Dendritic cell treated with granulocyte-macrophage colony-stimulating factor and Interleukin-4, amounts not matched to agents 40 ng/mL and 50 ng/mL, for 4 days (primary cell): ENCODE data around the gene SPTBN4.
A peak's percentile ranks its signal among the peaks of the same experiment; 100 is the strongest.

ENCODE experiments used
- H3K27ac Mint-ChIP-seq: one replicate; pipeline ENCODE4 v1.8.0; 2022; ENCODE audit warnings: mild to moderate bottlenecking, mixed read lengths
- H3K27me3 Mint-ChIP-seq: one replicate; pipeline ENCODE4 v1.8.0; 2022; ENCODE audit warnings: mild to moderate bottlenecking, mixed read lengths
- H3K36me3 Mint-ChIP-seq: one replicate; pipeline ENCODE4 v1.8.0; 2022; ENCODE audit warnings: low read depth, mixed read lengths
- H3K4me1 Mint-ChIP-seq: one replicate; pipeline ENCODE4 v1.8.0; 2022; ENCODE audit warnings: low read depth, mixed read lengths
- H3K4me3 Mint-ChIP-seq: one replicate; pipeline ENCODE4 v1.8.0; 2022; ENCODE audit warnings: mild to moderate bottlenecking, moderate library complexity, mixed read lengths
- H3K9me3 Mint-ChIP-seq: one replicate; pipeline ENCODE4 v1.8.0; 2022; ENCODE audit warnings: mixed read lengths
- intact Hi-C: fragments of 100-400 bp; cut with micrococcal nuclease; formaldehyde crosslinking; loops from one replicate; pipeline ENCODE4 v1.15.0; 2022

Gene SPTBN4

DNA sequence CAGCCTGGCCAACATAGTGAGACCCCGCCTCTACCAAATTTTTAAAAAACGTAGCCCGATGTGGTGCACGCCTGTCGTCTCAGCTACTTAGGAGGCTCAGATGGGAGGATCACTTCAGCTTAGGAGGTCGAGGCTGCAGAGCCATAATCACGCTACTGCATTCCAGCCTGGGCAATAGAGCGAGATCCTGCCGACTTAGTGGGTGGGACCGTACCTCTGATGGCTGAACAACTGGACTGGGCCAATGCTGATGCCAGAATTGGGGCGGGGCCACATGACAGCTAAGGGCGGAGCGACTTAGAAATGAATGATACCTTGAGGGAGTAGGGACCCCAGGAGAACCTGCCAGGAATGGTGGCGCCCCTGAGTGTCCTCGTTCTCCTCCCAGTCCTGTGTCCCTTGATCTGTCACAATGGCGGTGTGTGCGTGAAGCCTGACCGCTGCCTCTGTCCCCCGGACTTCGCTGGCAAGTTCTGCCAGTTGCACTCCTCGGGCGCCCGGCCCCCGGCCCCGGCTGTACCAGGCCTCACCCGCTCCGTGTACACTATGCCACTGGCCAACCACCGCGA is 137.9 kb downstream of the SPTBN4 start:
- Mint-ChIP-seq H3K27ac (peak overlapping the region; percentile 74), H3K36me3 (peaks cover 4% of the 10 kb centered on the region), H3K4me1 (peaks cover 85% of the 10 kb centered on the region), H3K4me3 (peak overlapping the region; percentile 75), H3K9me3 (no peaks in the 10 kb centered on the region), H3K27me3 (peaks cover 89% of the 10 kb centered on the region)
- intact Hi-C loops: loop anchor here (1.0 to 5.0 kb wide), 3 partner anchors 9 to 142 kb away; no protein-coding TSS in a partner anchor

- Mint-ChIP-seq H3K4me3 (peak overlapping the region; percentile 75), H3K36me3 (peaks cover 4% of the 10 kb centered on the region), H3K4me1 (peaks cover 90% of the 10 kb centered on the region), H3K27ac (peak overlapping the region; percentile 74), H3K27me3 (peaks cover 84% of the 10 kb centered on the region), H3K9me3 (no peaks in the 10 kb centered on the region)
- intact Hi-C loops: loop anchor here (2.0 kb wide), 1 partner anchor 29 kb away; no protein-coding TSS in a partner anchor
Observed at GRCh38 chr19:40605216-40605971, 138.6 kb downstream of the SPTBN4 start.

DNA sequence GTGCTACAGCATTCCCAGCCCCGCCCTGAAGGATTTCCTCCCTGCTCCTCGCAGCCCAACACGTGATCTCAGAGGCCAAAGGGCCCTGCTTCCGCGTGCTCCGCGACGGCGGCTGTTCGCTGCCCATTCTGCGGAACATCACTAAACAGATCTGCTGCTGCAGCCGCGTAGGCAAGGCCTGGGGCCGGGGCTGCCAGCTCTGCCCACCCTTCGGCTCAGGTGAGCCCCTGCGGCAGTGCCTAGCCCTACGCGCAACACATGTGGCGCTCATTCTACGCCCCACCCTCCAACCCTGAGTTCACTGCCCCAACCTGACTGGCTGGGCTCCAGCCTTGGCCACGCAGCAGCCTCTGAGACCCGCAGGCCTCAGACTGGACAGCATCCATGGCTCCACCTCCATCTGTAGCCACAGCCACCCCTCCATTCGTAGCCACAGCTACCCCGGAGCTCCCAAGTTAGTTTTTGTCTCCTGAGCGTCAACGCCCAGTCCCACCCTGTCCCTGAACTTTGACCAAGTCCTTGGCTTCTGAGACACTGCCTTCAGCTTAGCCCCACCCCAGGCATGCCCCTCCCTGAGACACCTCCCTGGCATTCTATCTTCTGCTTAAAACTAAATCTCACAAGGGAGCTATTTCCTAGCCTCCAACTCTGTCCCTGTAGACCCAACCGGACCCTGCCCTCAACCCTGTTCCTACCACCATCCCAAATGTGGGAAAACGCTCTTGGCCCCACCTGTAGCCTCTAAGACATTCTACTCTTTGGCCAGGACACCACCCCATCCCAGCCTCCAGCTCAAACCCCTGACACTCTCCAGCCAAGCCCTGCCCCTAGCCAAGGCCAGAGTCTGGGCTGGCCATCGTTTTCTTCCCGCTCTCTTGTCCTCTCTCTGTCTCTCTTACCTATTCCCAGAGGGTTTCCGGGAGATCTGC is 140.8 kb downstream of the SPTBN4 start:
- H3K4me1 Mint-ChIP-seq: peaks cover 90% of the 10 kb centered on the region
- intact Hi-C loops: no loop called here
- peaks cover 4% of the 10 kb centered on the region for H3K36me3 Mint-ChIP-seq
- peaks cover 80% of the 10 kb centered on the region for H3K27me3 Mint-ChIP-seq
- peak overlapping the region; percentile 17 for H3K27ac Mint-ChIP-seq
- H3K4me3 Mint-ChIP-seq: no peak overlapping the region
- no peaks in the 10 kb centered on the region for H3K9me3 Mint-ChIP-seq

DNA sequence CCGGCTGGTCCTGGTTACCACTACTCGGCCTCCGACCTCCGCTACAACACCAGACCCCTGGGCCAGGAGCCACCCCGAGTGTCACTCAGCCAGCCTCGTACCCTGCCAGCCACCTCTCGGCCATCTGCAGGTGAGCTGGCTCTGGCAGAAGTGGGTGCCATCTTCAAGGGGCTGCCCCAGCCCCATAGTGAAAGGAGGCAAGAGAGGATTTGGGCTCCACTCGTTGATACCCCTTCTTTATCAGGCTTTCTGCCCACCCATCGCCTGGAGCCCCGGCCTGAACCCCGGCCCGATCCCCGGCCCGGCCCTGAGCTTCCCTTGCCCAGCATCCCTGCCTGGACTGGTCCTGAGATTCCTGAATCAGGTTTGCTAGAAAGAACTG is 141.4 kb downstream of the SPTBN4 start:
- peaks cover 78% of the 10 kb centered on the region for H3K27me3 Mint-ChIP-seq
- no peak overlapping the region for H3K4me3 Mint-ChIP-seq
- no peaks in the 10 kb centered on the region for H3K9me3 Mint-ChIP-seq
- H3K27ac Mint-ChIP-seq: peak overlapping the region; percentile 17
- H3K36me3 Mint-ChIP-seq: peaks cover 4% of the 10 kb centered on the region
- H3K4me1 Mint-ChIP-seq: peaks cover 89% of the 10 kb centered on the region
- intact Hi-C loops: no loop called here

DNA sequence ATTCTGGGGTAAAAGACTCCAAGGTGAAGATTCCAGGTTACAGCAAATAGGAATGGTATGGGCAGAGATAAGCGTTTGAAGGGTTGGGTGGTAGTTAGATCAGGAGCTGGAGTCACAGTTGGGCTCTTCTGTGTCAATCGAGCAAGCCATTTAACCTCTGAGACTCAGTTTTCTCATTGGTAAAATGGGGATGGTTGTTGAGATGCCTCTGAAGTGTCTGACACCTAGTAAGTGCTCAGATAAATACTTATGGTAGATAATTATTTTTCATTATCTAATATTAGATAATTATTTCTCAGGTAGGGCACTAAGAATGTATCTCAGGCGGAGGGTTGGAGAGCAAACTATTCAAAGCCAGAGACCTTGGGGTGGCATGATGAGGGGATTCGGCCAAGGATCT is 142.2 kb downstream of the SPTBN4 start:
- intact Hi-C loops: no loop called here
- Mint-ChIP-seq H3K9me3 (no peaks in the 10 kb centered on the region), H3K4me1 (peaks cover 89% of the 10 kb centered on the region), H3K36me3 (peaks cover 3% of the 10 kb centered on the region), H3K27me3 (peaks cover 77% of the 10 kb centered on the region), H3K27ac (peak overlapping the region; percentile 73), H3K4me3 (peak overlapping the region; percentile 67)

GRCh38 chr19:40609561-40610395 is 143.0 kb downstream of the SPTBN4 start:
- peak overlapping the region; percentile 67 for H3K4me3 Mint-ChIP-seq
- H3K9me3 Mint-ChIP-seq: no peaks in the 10 kb centered on the region
- intact Hi-C loops: loop anchor here (5.0 kb wide), 1 partner anchor 37 kb away; no protein-coding TSS in a partner anchor
- peaks cover 89% of the 10 kb centered on the region for H3K4me1 Mint-ChIP-seq
- H3K27me3 Mint-ChIP-seq: peaks cover 77% of the 10 kb centered on the region
- peak overlapping the region; percentile 73 for H3K27ac Mint-ChIP-seq
- peaks cover 10% of the 10 kb centered on the region for H3K36me3 Mint-ChIP-seq

DNA sequence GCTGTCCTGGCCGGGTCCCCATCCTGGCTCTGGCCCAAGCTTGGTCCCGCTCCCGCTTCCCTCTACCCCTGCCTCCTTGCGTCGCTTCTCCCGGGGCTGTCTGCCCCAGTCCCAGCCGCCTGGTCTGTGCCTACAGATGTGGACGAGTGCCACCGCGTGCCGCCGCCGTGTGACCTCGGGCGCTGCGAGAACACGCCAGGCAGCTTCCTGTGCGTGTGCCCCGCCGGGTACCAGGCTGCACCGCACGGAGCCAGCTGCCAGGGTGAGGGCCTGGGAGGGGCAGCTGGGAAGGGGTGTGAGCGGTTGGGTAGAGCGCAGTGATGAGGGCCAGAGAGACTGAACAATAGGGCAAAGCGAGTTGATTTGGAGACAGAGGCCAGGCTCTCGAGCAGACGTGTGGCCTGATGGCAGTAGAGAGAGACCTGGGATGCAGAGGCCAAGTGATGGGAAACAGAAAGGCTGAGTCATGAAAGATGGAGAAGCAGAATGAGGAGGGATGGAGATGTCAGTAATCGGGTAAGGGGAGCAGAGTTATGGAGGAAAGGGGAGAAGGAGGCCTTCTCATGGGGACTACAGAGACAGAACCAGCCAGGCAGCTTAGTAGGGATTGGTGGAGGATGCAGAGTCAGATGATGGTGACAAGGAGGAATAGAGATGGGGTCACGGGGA is 143.7 kb downstream of the SPTBN4 start:
- H3K4me1 Mint-ChIP-seq: peaks cover 87% of the 10 kb centered on the region
- H3K4me3 Mint-ChIP-seq: peak overlapping the region; percentile 67
- H3K27ac Mint-ChIP-seq: peak overlapping the region; percentile 73
- no peaks in the 10 kb centered on the region for H3K9me3 Mint-ChIP-seq
- intact Hi-C loops: loop anchor here (5.0 kb wide), 1 partner anchor 38 kb away; no protein-coding TSS in a partner anchor
- H3K27me3 Mint-ChIP-seq: peaks cover 72% of the 10 kb centered on the region
- H3K36me3 Mint-ChIP-seq: peaks cover 12% of the 10 kb centered on the region

- intact Hi-C loops: loop anchor here (5.0 kb wide), 1 partner anchor 39 kb away; no protein-coding TSS in a partner anchor
- H3K4me1 Mint-ChIP-seq: peaks cover 81% of the 10 kb centered on the region
- H3K27me3 Mint-ChIP-seq: peaks cover 67% of the 10 kb centered on the region
- H3K27ac Mint-ChIP-seq: peak overlapping the region; percentile 73
- peak overlapping the region; percentile 28 for H3K4me3 Mint-ChIP-seq
- H3K9me3 Mint-ChIP-seq: no peaks in the 10 kb centered on the region
- H3K36me3 Mint-ChIP-seq: peaks cover 12% of the 10 kb centered on the region
Observed at GRCh38 chr19:40611096-40611495, 144.3 kb downstream of the SPTBN4 start.

DNA sequence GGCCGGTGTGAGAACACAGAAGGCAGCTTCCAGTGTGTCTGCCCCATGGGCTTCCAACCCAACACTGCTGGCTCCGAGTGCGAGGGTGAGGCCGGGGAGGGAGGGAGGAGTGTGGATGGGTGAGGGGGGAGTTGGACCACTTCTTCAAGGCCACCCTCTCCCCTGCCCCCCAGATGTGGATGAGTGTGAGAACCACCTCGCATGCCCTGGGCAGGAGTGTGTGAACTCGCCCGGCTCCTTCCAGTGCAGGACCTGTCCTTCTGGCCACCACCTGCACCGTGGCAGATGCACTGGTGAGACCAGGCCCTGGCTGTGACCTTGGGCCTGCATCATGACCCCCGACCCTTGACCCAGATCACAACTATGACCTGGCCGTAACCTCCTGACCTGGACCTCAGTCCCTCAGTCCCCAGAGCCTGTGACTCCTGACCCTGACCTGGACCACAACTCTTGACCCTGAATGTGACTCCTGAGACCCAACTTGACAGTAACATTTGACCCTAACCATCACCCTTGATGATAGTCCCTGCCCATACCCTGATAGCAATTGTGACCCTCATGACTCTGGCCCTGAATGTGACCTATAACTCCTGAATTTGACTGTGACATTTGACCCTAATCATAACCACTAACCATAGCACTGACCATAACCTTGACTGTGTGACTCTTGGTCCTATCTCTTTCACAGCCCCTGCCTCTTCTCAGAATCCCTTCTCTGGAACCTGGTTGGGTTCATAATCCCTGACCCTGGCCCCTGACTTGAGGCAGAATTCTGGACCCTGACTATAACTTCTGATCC is 145.3 kb downstream of the SPTBN4 start:
- Mint-ChIP-seq H3K27me3 (peaks cover 57% of the 10 kb centered on the region), H3K27ac (peak overlapping the region; percentile 85), H3K4me3 (no peak overlapping the region), H3K4me1 (peaks cover 74% of the 10 kb centered on the region), H3K9me3 (no peaks in the 10 kb centered on the region), H3K36me3 (peaks cover 18% of the 10 kb centered on the region)
- intact Hi-C loops: loop anchor here (5.0 kb wide), 1 partner anchor 40 kb away; no protein-coding TSS in a partner anchor

GRCh38 chr19:40612831-40613689 is 146.3 kb downstream of the SPTBN4 start:
- intact Hi-C loops: loop anchor here (1.0 to 5.0 kb wide), 2 partner anchors 9 to 41 kb away; no protein-coding TSS in a partner anchor
- H3K36me3 Mint-ChIP-seq: peaks cover 20% of the 10 kb centered on the region
- H3K4me3 Mint-ChIP-seq: peak overlapping the region; percentile 85
- H3K27me3 Mint-ChIP-seq: peaks cover 47% of the 10 kb centered on the region
- peaks cover 65% of the 10 kb centered on the region for H3K4me1 Mint-ChIP-seq
- H3K27ac Mint-ChIP-seq: peak overlapping the region; percentile 85
- H3K9me3 Mint-ChIP-seq: no peaks in the 10 kb centered on the region
